Measurements from ENCODE around the gene RPS6KA2.

Gene RPS6KA2

GRCh38 chr6:166604911-166605310 is 22.1 kb downstream of the RPS6KA2 start:
- H3K27ac ChIP-seq: no peak overlapping the region
- TF ChIP-seq ZFX (IDR thresholded peaks at IDR 0.05): no peak
- TF ChIP-seq, protein P1, sequence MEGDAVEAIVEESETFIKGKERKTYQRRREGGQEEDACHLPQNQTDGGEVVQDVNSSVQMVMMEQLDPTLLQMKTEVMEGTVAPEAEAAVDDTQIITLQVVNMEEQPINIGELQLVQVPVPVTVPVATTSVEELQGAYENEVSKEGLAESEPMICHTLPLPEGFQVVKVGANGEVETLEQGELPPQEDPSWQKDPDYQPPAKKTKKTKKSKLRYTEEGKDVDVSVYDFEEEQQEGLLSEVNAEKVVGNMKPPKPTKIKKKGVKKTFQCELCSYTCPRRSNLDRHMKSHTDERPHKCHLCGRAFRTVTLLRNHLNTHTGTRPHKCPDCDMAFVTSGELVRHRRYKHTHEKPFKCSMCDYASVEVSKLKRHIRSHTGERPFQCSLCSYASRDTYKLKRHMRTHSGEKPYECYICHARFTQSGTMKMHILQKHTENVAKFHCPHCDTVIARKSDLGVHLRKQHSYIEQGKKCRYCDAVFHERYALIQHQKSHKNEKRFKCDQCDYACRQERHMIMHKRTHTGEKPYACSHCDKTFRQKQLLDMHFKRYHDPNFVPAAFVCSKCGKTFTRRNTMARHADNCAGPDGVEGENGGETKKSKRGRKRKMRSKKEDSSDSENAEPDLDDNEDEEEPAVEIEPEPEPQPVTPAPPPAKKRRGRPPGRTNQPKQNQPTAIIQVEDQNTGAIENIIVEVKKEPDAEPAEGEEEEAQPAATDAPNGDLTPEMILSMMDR (conservative IDR thresholded peaks at IDR 0.05): no peak

DNA sequence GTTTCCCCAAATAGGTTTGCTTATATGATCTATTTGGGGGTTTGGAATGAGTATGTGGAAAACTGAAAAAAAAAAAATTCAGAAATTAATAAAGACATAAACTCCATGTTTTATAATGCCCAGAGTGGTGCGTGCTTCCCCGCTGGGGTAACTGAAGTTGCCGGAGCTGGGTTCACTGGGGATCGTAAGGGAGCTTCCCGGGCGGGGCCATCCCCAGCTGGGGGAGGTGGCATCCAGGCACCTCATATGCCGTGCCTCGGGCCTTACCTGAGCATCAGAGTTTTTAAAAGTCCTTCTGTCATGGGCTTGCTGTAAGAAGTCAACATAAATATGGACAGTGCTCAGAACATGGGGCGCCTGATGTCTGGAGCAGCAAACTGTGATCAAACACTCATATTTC is 22.7 kb downstream of the RPS6KA2 start:
- H3K27ac ChIP-seq: no peak overlapping the region
- TF ChIP-seq, protein P1 (conservative IDR thresholded peaks at IDR 0.05): no peak
- no peak for TF ChIP-seq ZFX (IDR thresholded peaks at IDR 0.05)

- TF ChIP-seq ZFX (IDR thresholded peaks at IDR 0.05): no peak
- TF ChIP-seq, protein P1 (conservative IDR thresholded peaks at IDR 0.05): no peak
- no peak overlapping the region for H3K27ac ChIP-seq
Observed at GRCh38 chr6:166603043-166603690, 23.9 kb downstream of the RPS6KA2 start.

- H3K27ac ChIP-seq: no peak overlapping the region
- TF ChIP-seq, protein P1 (conservative IDR thresholded peaks at IDR 0.05): no peak
- no peak for TF ChIP-seq ZFX (IDR thresholded peaks at IDR 0.05)
Observed at GRCh38 chr6:166601956-166602355, 25.1 kb downstream of the RPS6KA2 start.

GRCh38 chr6:166600931-166601330 is 26.1 kb downstream of the RPS6KA2 start:
- no peak overlapping the region for H3K27ac ChIP-seq
- TF ChIP-seq, protein P1 (conservative IDR thresholded peaks at IDR 0.05): no peak
- TF ChIP-seq ZFX (IDR thresholded peaks at IDR 0.05): no peak

GRCh38 chr6:166599205-166599604 is 27.8 kb downstream of the RPS6KA2 start:
- H3K27ac ChIP-seq: no peak overlapping the region
- TF ChIP-seq, protein P1 (conservative IDR thresholded peaks at IDR 0.05): no peak
- TF ChIP-seq ZFX (IDR thresholded peaks at IDR 0.05): no peak

GRCh38 chr6:166598441-166599138 is 28.5 kb downstream of the RPS6KA2 start:
- no peak overlapping the region for H3K27ac ChIP-seq

More at GRCh38 chr6:166598441-166599138, 28.5 kb downstream of the RPS6KA2 start:
- TF ChIP-seq, protein P1 (conservative IDR thresholded peaks at IDR 0.05): no peak
- TF ChIP-seq ZFX (IDR thresholded peaks at IDR 0.05): no peak

Measured in C4-2B (cell line).